HCT116 (cell line): ENCODE measurements around the gene UTS2B. TPM values are rescaled to one million over a fixed set of nuclear protein-coding genes. Genes with fewer than 3 reads are reported as not detected.

Experiments used
- ATAC-seq: fragments of 200-7000 bp; cut with Tn5 transposase; 2 replicates; pipeline ENCODE4 v1.9.1; 2020; ENCODE audit warnings: mild to moderate bottlenecking, moderate library complexity
- BruUV-seq: library from RNA; stranded (reverse); fragments of 400-500 nt; replicated peaks from 2 replicates; lab custom pipeline; 2021; lab: Mats Ljungman, UMichigan
- CTCF ChIA-PET: fragments of 300-600 bp; sonication (Branson Sonifier 250); formaldehyde crosslinking; loops from one replicate; lab custom pipeline; 2021; ENCODE audit warnings: antibody characterized with exemption; lab: Charles Lee
- POLR2A ChIA-PET: fragments of 300-600, 350-600 bp; sonication (Branson Sonifier 250); formaldehyde crosslinking; loops from one replicate; lab custom pipeline; 2021; ENCODE audit warnings: antibody characterized with exemption; lab: Charles Lee
- RAD21 ChIA-PET, 2 experiments: fragments of 300-600 bp; sonication (Branson Sonifier 250); formaldehyde crosslinking; loops; one replicate each; lab custom pipeline; 2023; ENCODE audit warnings: low total read pairs in 2 of 2; ENCODE audit not compliant: uncharacterized antibody in 2 of 2, unreplicated experiment in 2 of 2, low non-redundant PET in 1 of 2; lab: Charles Lee
- DNase-seq: peaks from one replicate; pipeline ENCODE4 v3.0.0-alpha.2; 2010; ENCODE audit warnings: low read depth, low spot score
- H2AFZ ChIP-seq: fragments of 200-600 bp; shearing (Covaris generic), sonication (generic); 2 replicates; pipeline ENCODE4 v1.6.1; 2017; ENCODE audit warnings: low read depth, mixed run types, mixed read lengths, antibody characterized with exemption, low read length; ENCODE audit not compliant: poor library complexity, severe bottlenecking
- H3K27ac ChIP-seq: 2 replicates; pipeline ENCODE4 v1.5.1; 2012; ENCODE audit warnings: low read depth, low read length
- H3K27me3 ChIP-seq: fragments of 200-600 bp; sonication (generic); 2 replicates; pipeline ENCODE4 v1.6.1; 2016; ENCODE audit warnings: mixed run types, low read length, mixed read lengths; ENCODE audit not compliant: insufficient read depth
- H3K36me3 ChIP-seq, 2 experiments: fragments of 200-500 bp in 1 of 2; fragments of 200-600 bp in 1 of 2; sonication (Bioruptor generic) in 1 of 2; sonication (generic) in 1 of 2; 2 replicates each; pipeline versions ENCODE4 v1.5.1 to v1.6.1; 2014 to 2016; ENCODE audit warnings: low read length in 2 of 2, inconsistent platforms in 1 of 2, mixed read lengths in 1 of 2, mixed run types in 1 of 2; ENCODE audit not compliant: insufficient read depth in 2 of 2, control insufficient read depth in 1 of 2
- H3K4me1 ChIP-seq, 2 experiments: fragments of 200-600 bp in 1 of 2; sonication (generic) in 1 of 2; 2 replicates each; pipeline versions ENCODE4 v1.5.1 to v1.6.1; 2012 to 2017; ENCODE audit warnings: low read length in 2 of 2, inconsistent platforms in 1 of 2, mild to moderate bottlenecking in 1 of 2, mixed read lengths in 1 of 2, mixed run types in 1 of 2, moderate library complexity in 1 of 2; ENCODE audit not compliant: insufficient read depth in 2 of 2, control insufficient read depth in 1 of 2
- H3K4me2 ChIP-seq: fragments of 200-600 bp; sonication (generic); 2 replicates; pipeline ENCODE4 v1.6.1; 2017; ENCODE audit warnings: mixed run types, low read length, mixed read lengths
- H3K4me3 ChIP-seq, 2 experiments: fragments of 200-600 bp in 1 of 2; sonication (generic) in 1 of 2; replicated peaks in 1 of 2; 2 replicates each; pipeline ENCODE4 v1.5.1; 2011 to 2016; ENCODE audit warnings: low read length in 2 of 2, control low read depth in 1 of 2, low read depth in 1 of 2, mild to moderate bottlenecking in 1 of 2, mixed read lengths in 1 of 2, mixed run types in 1 of 2
- H3K79me2 ChIP-seq: fragments of 200-600 bp; sonication (generic); 2 replicates; pipeline ENCODE4 v1.6.1; 2017; ENCODE audit warnings: mild to moderate bottlenecking, mixed run types, low read length, moderate library complexity, mixed read lengths; ENCODE audit not compliant: insufficient read depth
- H3K9ac ChIP-seq: fragments of 200-600 bp; sonication (generic); 2 replicates; pipeline ENCODE4 v1.6.1; 2016; ENCODE audit warnings: low read length, mixed read lengths
- H3K9me2 ChIP-seq: fragments of 200-600 bp; sonication (generic), shearing (Covaris generic); 2 replicates; pipeline ENCODE4 v1.6.1; 2017; ENCODE audit warnings: mixed run types, mild to moderate bottlenecking, moderate library complexity; ENCODE audit not compliant: insufficient read depth
- H3K9me3 ChIP-seq, 2 experiments: fragments of 200-500 bp in 1 of 2; fragments of 200-600 bp in 1 of 2; sonication (Bioruptor generic) in 1 of 2; sonication (generic) in 1 of 2; 2 replicates each; pipeline ENCODE4 v1.6.1; 2014 to 2017; ENCODE audit warnings: low read length in 2 of 2, mixed read lengths in 2 of 2, inconsistent platforms in 1 of 2, low read depth in 1 of 2, mild to moderate bottlenecking in 1 of 2, mixed run types in 1 of 2, moderate library complexity in 1 of 2; ENCODE audit not compliant: control insufficient read depth in 1 of 2, insufficient read depth in 1 of 2
- H4K20me1 ChIP-seq: fragments of 200-600 bp; sonication (generic), shearing (Covaris generic); 2 replicates; pipeline ENCODE4 v1.6.1; 2017; ENCODE audit warnings: mixed run types, mild to moderate bottlenecking, moderate library complexity; ENCODE audit not compliant: insufficient read depth
- CBX3 ChIP-seq: IDR thresholded peaks from 2 replicates; pipeline ENCODE4 v1.6.1; 2012; ENCODE audit warnings: low read depth
- CEBPB ChIP-seq: IDR thresholded peaks from 2 replicates; pipeline ENCODE4 v1.6.1; 2012; ENCODE audit warnings: low read depth
- EZH2 ChIP-seq: fragments of 200-600 bp; sonication (generic); IDR thresholded peaks from 2 replicates; pipeline ENCODE4 v1.6.1; 2017; ENCODE audit warnings: antibody characterized with exemption, mixed run types
- FOSL1 ChIP-seq: IDR thresholded peaks from 2 replicates; pipeline ENCODE4 v1.6.1; 2012; ENCODE audit warnings: low read depth
- JUND ChIP-seq: IDR thresholded peaks from 2 replicates; pipeline ENCODE4 v1.6.1; 2012
- POLR2AphosphoS5 ChIP-seq: IDR thresholded peaks from 2 replicates; pipeline ENCODE4 v1.6.1; 2011; ENCODE audit warnings: mild to moderate bottlenecking, low read depth, low read length, moderate library complexity
- SIN3A ChIP-seq: IDR thresholded peaks from 2 replicates; pipeline ENCODE4 v1.6.1; 2012; ENCODE audit warnings: low read depth
- SP1 ChIP-seq: IDR thresholded peaks from 2 replicates; pipeline ENCODE4 v1.6.1; 2012; ENCODE audit warnings: low read depth
- SRF ChIP-seq: IDR thresholded peaks from 2 replicates; pipeline ENCODE4 v1.6.1; 2012; ENCODE audit warnings: low read depth
- TCF7L2 ChIP-seq: IDR thresholded peaks from 2 replicates; pipeline ENCODE4 v1.7.0; 2011; ENCODE audit warnings: borderline replicate concordance, inconsistent platforms; ENCODE audit not compliant: insufficient read depth, insufficient read length; ENCODE audit errors: extremely low read depth
- YY1 ChIP-seq: IDR thresholded peaks from 2 replicates; pipeline ENCODE4 v1.6.1; 2011; ENCODE audit warnings: low read length, low read depth, moderate library complexity, mild to moderate bottlenecking; ENCODE audit not compliant: insufficient replicate concordance; ENCODE audit errors: extremely low read depth
- ZFX ChIP-seq: fragments of 450-650 bp; IDR thresholded peaks from 2 replicates; pipeline ENCODE4 v1.6.1; 2017
- ZNF274 ChIP-seq: fragments of 200-500 bp; sonication (Bioruptor generic); IDR thresholded peaks from 2 replicates; pipeline ENCODE4 v1.6.1; 2014; ENCODE audit warnings: mild to moderate bottlenecking, low read depth, low read length, inconsistent platforms
- intact Hi-C: fragments of 100-400 bp; cut with micrococcal nuclease; formaldehyde crosslinking; loops from 2 replicates; pipeline ENCODE4 v1.10.0; 2022
- total RNA-seq: library from RNA; stranded (reverse); gene quantifications from one replicate; pipeline ENCODE4 v1.2.1, GENCODE V29; 2021; ENCODE audit not compliant: unreplicated experiment
- TF ChIP-seq, protein P1 (sequence below), 3 experiments: fragments of 200-600 bp in 1 of 3; sonication (generic) in 1 of 3; IDR thresholded peaks in 2 of 3; conservative IDR thresholded peaks in 1 of 3; 2 replicates each; pipeline ENCODE4 v1.5.1; 2012 to 2017; ENCODE audit warnings: low read depth in 2 of 3, low read length in 2 of 3, antibody characterized with exemption in 1 of 3, borderline replicate concordance in 1 of 3, control low read depth in 1 of 3, mild to moderate bottlenecking in 1 of 3, mixed read lengths in 1 of 3, mixed run types in 1 of 3, moderate library complexity in 1 of 3; ENCODE audit not compliant: insufficient read depth in 1 of 3
- TF ChIP-seq, protein P2 (sequence below): IDR thresholded peaks from 2 replicates; pipeline ENCODE4 v1.6.1; 2012

Gene UTS2B
- total RNA-seq, 1 experiment from 2014 or later = 0.59 TPM

GRCh38 chr3:191259486-191259885, 70.8 kb downstream of the UTS2B start (continued):
- TF ChIP-seq EZH2 (no peak), POLR2AphosphoS5 (no peak), JUND (no peak), ZFX (no peak), ZNF274 (no peak), CBX3 (no peak), SIN3A (no peak), TCF7L2 (no peak), SRF (no peak)
- TF ChIP-seq, protein P1, sequence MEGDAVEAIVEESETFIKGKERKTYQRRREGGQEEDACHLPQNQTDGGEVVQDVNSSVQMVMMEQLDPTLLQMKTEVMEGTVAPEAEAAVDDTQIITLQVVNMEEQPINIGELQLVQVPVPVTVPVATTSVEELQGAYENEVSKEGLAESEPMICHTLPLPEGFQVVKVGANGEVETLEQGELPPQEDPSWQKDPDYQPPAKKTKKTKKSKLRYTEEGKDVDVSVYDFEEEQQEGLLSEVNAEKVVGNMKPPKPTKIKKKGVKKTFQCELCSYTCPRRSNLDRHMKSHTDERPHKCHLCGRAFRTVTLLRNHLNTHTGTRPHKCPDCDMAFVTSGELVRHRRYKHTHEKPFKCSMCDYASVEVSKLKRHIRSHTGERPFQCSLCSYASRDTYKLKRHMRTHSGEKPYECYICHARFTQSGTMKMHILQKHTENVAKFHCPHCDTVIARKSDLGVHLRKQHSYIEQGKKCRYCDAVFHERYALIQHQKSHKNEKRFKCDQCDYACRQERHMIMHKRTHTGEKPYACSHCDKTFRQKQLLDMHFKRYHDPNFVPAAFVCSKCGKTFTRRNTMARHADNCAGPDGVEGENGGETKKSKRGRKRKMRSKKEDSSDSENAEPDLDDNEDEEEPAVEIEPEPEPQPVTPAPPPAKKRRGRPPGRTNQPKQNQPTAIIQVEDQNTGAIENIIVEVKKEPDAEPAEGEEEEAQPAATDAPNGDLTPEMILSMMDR (IDR thresholded peaks at IDR 0.05 in 2 of 3, conservative IDR thresholded peaks at IDR 0.05 in 1 of 3; ENCODE audit: borderline replicate concordance in 1 of 3, insufficient read depth in 1 of 3, low read depth in 2 of 3, low read length in 2 of 3) = no peak

DNA sequence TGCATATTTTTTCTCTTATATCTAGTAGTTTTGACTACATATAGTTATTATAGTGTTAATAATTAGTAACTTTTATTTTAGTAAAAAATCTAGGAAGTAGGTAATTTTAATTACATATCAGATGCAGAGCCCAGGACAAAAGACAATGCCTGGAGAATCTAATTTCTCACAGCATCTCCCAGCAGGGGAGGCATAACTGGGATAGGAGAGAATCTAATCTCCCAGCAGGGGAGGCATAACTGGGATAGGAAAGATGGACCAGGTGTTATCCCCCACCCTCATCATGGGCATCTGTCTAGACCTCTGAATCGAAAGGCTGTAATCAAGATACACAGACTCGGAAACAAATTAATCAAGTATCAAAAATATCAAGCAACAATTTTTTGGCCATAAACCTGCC, 73.0 kb downstream of the UTS2B start:
- Histone ChIP-seq H3K9ac (no peak overlapping the region), H3K4me3 (no peak overlapping the region), H3K4me2 (no peak overlapping the region), H3K36me3 (no peaks in the 10 kb centered on the region), H3K79me2 (no peaks in the 10 kb centered on the region), H3K27me3 (no peaks in the 10 kb centered on the region), H4K20me1 (no peaks in the 10 kb centered on the region), H3K27ac (no peak overlapping the region), H3K4me1 (peaks cover 0 to 3% of the 10 kb centered on the region in 2 experiments; a peak in 1 of 4 replicates), H3K9me2 (no peaks in the 10 kb centered on the region), H2AFZ (no peak overlapping the region), H3K9me3 (no peaks in the 10 kb centered on the region)
- intact Hi-C loops = no loop called here
- DNase-seq (no peak), ATAC-seq (no peak)
- ChIA-PET RAD21 (no interaction called here), CTCF (no interaction called here), POLR2A (no interaction called here)
- TF ChIP-seq TCF7L2 = no peak
- TF ChIP-seq, protein P2, sequence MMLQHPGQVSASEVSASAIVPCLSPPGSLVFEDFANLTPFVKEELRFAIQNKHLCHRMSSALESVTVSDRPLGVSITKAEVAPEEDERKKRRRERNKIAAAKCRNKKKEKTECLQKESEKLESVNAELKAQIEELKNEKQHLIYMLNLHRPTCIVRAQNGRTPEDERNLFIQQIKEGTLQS = no peak
- no peak for TF ChIP-seq SP1
- TF ChIP-seq CEBPB = no peak
- TF ChIP-seq FOSL1 = no peak
- no peak for TF ChIP-seq SRF
- TF ChIP-seq YY1 = no peak
- BruUV-seq = no TSS peak
